GM21528 (cell line): ENCODE results near the gene FGFRL1.

Experiments
- ATAC-seq: cut with Tn5 transposase; IDR thresholded peaks from one replicate; pipeline ENCODE4 v1.9.1; 2021; ENCODE audit warnings: mild to moderate bottlenecking, moderate library complexity; ENCODE audit not compliant: unreplicated experiment, low FRiP score

The FGFRL1 gene

DNA sequence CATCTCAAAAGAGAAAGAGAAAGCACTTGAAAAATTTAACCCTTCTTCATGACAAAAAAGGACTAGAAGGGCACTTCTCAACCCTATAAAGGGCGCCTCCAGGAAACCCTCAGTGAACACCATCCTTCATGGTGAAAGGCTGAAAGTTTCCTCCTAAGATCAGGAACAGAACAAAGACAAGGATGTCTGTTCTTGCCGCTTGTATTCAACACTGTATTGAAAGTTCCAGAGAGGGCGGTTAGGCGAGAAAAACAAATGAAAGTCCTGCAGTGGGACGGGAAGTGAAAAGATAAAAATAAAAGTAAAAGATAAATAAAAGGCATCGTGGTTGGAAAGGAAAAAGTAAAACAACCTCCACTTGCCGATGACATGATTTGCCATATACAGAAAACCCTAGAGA is 51.0 kb downstream of the FGFRL1 start:
- no peak for ATAC-seq

- no peak for ATAC-seq
Observed at GRCh38 chr4:1065732-1066131, 54.3 kb downstream of the FGFRL1 start.

- ATAC-seq: no peak
Observed at GRCh38 chr4:1069394-1069793, 58.0 kb downstream of the FGFRL1 start.

DNA sequence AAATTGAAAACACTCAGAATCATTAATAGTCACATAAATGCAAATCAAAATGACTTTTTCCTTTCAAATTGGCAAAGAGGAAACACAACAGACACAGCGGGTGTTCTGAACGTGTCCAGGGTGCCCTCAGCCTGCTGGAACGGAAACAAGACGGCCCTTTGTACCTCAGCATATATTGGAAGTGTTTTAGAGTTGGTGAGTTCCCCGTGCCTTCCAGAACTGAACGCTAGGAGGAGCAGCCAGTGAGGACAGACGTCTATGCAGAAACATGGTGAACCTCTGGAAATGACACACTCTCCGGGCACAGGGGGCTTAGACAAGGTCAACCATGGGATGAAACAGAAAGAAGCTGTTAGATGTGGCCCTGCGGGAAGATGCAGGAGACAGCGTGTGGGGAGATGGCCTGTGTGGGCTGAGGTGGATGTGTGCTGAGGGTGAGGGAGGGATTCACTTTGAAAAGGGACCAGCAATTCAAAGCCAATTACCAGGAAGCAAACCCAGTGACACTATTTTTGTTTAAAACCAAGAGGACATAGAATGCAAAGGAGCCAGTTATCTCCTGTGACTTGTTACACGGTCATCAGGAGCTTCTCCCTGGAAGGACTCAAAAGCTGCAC is 61.5 kb downstream of the FGFRL1 start:
- no peak for ATAC-seq

- no peak for ATAC-seq
Observed at GRCh38 chr4:1074077-1074476, 62.7 kb downstream of the FGFRL1 start.

DNA sequence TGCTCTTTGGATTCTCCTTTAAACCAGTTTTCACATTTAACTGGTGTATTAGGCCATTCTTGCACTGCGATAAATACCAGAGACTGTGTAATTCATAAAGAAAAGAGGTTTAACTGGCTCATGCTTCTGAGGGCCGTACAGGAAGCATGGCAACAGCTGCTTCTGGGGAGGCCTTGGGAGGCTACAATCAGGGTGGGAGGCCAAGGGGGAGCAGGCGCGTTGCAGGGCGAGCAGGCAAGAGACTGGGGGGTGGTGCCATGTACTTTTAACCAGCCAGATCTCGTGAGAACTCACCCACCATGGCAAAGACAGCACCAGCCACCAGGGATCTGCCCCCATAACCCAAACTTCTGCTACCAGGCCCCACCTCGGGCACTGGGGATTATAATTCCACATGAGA is 63.8 kb downstream of the FGFRL1 start:
- ATAC-seq: no peak

- no peak for ATAC-seq
Observed at GRCh38 chr4:1075809-1076699, 64.6 kb downstream of the FGFRL1 start.
